Measurements from ENCODE around the gene RNF123.

Gene RNF123

DNA sequence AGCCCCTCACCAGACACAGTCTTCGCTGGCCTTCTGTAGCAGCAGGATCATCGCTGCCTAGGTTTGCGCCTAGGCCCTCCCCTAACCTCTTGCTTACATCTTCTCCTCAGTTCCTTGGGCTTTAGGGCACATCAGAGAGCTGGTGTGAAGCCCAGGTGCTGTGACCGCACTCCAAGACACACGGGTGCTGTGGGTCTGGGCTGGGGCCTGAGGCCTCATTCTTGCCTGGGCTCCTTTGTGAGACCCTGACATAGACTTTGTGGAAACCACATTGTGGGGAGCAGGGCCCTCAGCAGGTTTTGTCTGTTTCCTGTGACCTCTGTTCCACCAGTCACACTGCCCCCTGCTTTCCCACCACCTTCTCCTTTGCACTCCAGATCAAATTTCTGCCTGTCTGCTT, 22.1 kb downstream of the RNF123 start:
- DNase-seq (ENCODE audit: low spot score) = no peak
- TF ChIP-seq, protein P1, sequence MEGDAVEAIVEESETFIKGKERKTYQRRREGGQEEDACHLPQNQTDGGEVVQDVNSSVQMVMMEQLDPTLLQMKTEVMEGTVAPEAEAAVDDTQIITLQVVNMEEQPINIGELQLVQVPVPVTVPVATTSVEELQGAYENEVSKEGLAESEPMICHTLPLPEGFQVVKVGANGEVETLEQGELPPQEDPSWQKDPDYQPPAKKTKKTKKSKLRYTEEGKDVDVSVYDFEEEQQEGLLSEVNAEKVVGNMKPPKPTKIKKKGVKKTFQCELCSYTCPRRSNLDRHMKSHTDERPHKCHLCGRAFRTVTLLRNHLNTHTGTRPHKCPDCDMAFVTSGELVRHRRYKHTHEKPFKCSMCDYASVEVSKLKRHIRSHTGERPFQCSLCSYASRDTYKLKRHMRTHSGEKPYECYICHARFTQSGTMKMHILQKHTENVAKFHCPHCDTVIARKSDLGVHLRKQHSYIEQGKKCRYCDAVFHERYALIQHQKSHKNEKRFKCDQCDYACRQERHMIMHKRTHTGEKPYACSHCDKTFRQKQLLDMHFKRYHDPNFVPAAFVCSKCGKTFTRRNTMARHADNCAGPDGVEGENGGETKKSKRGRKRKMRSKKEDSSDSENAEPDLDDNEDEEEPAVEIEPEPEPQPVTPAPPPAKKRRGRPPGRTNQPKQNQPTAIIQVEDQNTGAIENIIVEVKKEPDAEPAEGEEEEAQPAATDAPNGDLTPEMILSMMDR (IDR thresholded peaks at IDR 0.05) = no peak
- no peak overlapping the region for H3K4me3 ChIP-seq
- H3K27ac ChIP-seq = no peak overlapping the region

DNA sequence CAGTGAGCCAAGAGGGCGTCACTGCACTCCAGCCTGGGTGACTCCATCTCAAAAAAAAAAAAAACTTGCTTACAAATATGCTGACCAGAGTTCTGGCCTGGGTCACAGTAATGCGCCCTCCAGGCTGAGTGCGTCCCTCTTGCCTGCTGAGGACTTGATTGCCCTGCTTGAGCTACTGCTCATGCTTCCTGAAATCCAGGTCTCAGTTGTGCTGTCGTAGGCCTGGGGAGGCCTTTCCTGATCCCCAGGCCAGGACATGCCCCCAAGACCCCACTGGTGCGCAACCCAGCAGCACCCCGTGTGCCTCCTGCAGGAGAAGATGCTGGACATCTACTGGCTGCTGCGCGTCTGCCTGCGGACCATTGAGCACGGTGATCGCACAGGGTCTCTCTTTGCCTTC, 22.8 kb downstream of the RNF123 start:
- DNase-seq (ENCODE audit: low spot score) = no peak
- TF ChIP-seq, protein P1 (IDR thresholded peaks at IDR 0.05) = no peak
- Histone ChIP-seq H3K27ac (no peak overlapping the region), H3K4me3 (no peak overlapping the region)

DNA sequence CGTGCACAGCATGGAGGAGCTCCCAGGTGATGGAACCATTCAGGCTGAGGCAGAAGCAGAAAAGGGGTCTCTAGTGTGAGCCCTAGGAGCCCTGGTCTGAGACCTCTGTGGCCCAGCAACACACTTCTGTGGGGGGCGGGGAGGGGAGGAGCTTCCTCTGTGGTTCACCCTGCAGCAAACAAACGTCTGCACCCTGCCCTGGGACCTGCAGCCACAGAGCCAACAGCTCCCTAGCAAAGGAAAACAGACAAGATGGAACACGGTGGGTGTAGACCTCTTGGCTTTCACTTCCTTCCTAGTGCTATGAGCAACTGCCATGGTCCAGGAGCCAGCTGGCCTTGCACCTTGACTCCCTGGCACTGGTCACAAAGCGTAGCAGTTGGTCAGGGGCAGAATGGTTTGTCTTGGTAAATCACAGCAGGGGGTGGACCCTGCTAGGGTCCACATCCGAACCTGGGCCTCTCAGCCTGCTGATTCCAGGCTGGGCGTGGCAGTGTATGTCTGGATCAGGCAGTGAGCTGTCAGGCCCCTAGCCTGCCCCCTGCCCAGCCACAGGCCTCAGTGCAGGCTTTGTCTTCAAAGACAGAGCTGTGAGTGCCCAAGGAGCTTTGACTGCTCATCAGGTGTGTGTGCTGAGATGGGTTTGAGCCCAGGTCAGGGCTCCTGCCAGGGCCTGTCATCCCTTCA, 23.4 kb downstream of the RNF123 start:
- H3K4me3 ChIP-seq = no peak overlapping the region
- no peak for DNase-seq (ENCODE audit: low spot score)
- TF ChIP-seq, protein P1 (IDR thresholded peaks at IDR 0.05) = no peak
- no peak overlapping the region for H3K27ac ChIP-seq

DNA sequence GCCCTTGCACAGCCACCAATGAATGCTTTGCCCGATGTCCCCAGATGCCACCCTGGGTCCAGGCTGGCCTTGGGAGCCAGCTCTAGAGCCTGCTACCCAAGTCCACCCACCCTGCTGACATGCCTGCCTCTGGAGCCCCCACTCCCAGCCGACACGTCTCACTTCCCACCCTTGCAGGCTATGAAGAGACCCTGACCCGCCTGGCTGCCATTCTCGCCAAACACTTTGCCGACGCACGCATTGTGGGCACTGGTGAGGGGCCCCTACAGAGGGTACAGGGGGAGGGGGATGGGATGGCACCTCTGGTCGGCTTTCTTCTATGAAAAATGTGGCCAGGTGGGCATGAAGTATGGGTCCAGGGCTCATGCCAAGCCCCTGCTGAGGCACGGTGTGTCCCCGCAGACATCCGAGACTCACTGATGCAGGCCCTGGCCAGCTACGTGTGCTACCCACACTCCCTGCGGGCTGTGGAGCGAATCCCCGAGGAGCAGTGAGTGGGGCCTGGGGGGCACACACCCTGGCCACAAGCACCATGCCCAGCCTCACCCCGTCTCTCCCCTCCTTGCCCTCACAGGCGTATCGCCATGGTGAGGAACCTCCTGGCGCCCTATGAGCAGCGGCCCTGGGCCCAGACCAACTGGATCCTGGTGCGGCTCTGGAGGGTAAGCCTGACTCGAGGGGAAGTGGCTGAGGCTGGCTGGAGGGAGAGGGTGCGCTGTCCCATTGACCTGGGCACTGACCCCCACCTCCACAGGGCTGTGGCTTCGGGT, 24.2 kb downstream of the RNF123 start:
- no peak for DNase-seq (ENCODE audit: low spot score)
- Histone ChIP-seq H3K4me3 (no peak overlapping the region), H3K27ac (no peak overlapping the region)
- TF ChIP-seq, protein P1 (IDR thresholded peaks at IDR 0.05) = no peak

DNA sequence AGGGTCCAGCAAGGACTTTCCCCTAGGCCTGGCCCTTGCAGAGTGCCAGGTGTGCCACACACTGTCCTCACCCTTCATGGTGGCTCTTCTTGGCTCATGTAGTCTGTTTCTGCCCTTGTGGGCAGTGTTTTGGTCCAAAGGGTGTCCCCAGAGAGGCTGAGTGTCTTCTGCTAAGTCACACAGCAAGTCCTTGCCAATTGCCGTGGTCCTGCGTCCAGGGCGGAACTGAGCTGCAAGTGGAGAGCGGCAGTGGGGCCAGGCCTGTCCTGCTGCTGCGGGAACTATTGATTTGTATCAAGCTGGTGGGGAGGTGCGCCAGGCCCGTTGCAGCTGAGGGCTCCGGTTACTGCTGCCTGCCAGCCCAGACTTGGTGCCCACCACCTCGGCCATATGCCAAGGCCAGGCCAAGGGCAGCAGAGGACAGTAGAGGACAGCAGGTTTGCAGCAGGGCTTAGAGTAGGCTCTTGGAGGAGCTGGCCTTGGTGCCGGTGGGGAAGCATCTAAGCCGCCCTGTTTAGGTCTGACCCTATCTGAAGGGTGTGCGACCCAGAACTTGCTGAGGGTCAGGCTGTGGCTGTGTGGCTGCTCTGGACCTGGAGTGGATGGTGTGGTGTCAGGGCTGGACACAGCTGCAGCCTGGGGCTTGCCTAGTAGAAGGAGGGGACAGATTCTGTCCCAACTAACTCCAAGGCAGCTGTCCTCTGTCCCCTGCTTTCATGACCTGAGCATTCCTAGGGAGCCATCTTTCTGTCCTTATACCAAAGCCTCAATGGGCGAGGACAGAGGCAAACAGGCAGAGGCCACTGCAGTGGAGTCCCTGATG, 25.6 kb downstream of the RNF123 start:
- TF ChIP-seq, protein P1 (IDR thresholded peaks at IDR 0.05) = no peak
- Histone ChIP-seq H3K4me3 (no peak overlapping the region), H3K27ac (no peak overlapping the region)
- DNase-seq (ENCODE audit: low spot score) = no peak

DNA sequence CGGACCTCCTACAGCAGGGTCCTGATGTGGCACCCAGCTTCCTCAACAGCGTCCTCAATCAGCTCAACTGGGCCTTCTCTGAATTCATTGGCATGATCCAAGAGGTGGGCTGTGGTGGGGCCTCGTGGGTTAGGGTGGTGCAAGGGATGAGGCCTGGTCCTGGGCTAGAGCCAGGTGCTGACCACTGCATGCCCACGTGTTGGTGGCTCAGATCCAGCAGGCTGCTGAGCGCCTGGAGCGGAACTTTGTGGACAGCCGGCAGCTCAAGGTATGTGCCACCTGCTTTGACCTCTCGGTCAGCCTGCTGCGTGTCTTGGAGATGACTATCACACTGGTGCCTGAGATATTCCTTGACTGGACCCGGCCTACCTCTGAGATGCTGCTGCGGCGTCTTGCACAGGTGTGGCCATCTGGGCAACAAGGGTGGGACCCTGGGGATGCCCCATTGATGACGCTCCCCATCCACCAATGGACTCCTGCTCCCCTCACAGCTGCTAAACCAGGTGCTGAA, 26.3 kb downstream of the RNF123 start:
- Histone ChIP-seq H3K4me3 (no peak overlapping the region), H3K27ac (no peak overlapping the region)
- DNase-seq (ENCODE audit: low spot score) = no peak
- TF ChIP-seq, protein P1 (IDR thresholded peaks at IDR 0.05) = no peak

Measured in coronary artery (tissue), 2 donors.